HG03060 (cell line): Measurements from ENCODE around the gene LRRC23.

Experiments used
- ATAC-seq: cut with Tn5 transposase; IDR thresholded peaks from one replicate; pipeline ENCODE4 v1.9.1; 2021; ENCODE audit warnings: low read depth, moderate number of reproducible peaks; ENCODE audit not compliant: unreplicated experiment

The LRRC23 gene

GRCh38 chr12:6955108-6956020, 50.7 kb downstream of the LRRC23 start:
- no peak for ATAC-seq

- ATAC-seq: no peak
These were observed 51.6 kb downstream of the LRRC23 start for GRCh38 chr12:6956021-6956727.

GRCh38 chr12:6957151-6957701, 52.6 kb downstream of the LRRC23 start:
- ATAC-seq: no peak

GRCh38 chr12:6957741-6958608, 53.4 kb downstream of the LRRC23 start:
- ATAC-seq: no peak

GRCh38 chr12:6958609-6959057, 54.0 kb downstream of the LRRC23 start:
- ATAC-seq: no peak

- ATAC-seq: peak; percentile 27
These were observed 54.6 kb downstream of the LRRC23 start for GRCh38 chr12:6959058-6959804.

GRCh38 chr12:6959805-6960592, 55.4 kb downstream of the LRRC23 start:
- ATAC-seq: no peak

- no peak for ATAC-seq
These were observed 56.1 kb downstream of the LRRC23 start for GRCh38 chr12:6960593-6961277.

- peak; percentile 19 for ATAC-seq
These were observed 56.7 kb downstream of the LRRC23 start for GRCh38 chr12:6961278-6961694.

GRCh38 chr12:6961695-6962284, 57.2 kb downstream of the LRRC23 start:
- ATAC-seq: peak; percentile 11

GRCh38 chr12:6962285-6963015, 57.8 kb downstream of the LRRC23 start:
- no peak for ATAC-seq

GRCh38 chr12:6963016-6963731, 58.6 kb downstream of the LRRC23 start:
- ATAC-seq: no peak
